Astrocyte of the hippocampus (primary cell): ENCODE results near the gene ACP4.
"Not testable (repeated sequence)": the region's sequence is repeated elsewhere in the genome, so short reads cannot be mapped to it uniquely, and the experiment has no call there.

Source experiments
- DNase-seq: peaks from one replicate; pipeline ENCODE4 v3.0.0; 2011; ENCODE audit warnings: low read depth, low spot score

ACP4 gene

DNA sequence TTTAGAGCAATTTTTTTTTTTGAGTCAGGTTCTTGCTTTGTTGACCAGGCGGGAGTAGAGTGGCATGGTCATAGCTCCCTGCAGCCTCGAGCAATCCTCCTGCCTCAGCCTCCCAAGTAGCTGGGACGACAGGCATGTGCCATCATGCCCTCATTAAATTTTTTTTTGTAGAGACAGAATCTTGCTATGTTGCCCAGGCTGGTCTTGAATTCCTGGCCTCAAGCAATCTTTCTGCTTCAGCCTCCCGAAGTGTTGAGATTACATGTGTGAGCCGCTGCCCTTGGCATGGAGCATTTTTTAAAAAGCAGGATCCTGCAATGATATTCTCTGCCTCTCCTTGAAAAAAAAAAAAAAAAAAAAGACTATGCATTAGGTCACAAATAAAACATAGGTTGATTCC, 14.1 kb upstream of the ACP4 start:
- no peak for DNase-seq

DNA sequence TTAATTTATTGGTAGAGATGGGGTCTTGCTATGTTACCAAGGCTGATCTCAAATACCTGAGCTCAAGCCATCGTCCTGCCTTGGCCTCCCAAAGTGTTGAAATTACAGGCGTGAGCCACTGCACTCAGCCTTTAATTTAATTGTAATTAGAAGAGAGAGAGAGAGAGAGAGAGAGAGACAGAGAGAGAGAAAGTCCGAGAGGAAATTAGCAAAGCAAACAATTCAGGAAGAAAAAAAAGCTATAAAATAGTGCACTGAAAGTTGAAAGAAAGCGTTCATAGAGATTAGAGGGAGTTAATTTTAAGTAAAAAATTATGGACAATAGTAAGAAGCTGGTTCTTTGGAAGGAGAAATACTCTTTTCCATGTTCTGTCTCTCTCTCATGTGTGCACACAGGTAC, 13.0 kb upstream of the ACP4 start:
- DNase-seq: no peak

DNA sequence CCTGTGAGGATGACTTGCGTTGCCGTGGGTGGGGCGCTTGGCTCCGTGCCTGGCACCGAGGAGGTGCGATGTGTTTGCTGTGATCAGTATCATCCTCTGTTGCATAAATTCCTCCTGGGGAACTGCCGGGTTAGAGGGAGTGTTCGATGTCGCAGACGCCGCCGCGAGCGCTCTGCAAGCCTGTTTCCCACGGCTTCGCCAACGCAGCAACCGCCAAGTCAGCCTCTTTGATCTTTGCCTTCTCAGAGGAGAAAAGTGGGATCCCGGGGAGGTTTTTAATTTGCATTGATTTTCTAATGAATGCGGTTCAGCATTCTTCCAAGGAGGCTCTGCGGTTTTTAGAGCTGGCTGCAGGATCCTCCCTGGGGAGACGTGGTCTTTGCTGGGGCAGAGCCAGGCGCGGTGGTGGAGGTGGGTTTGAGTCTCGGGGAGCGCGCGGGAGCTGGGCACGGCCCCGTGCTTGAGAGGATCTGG, 12.3 kb upstream of the ACP4 start:
- DNase-seq: peak; percentile 71

DNA sequence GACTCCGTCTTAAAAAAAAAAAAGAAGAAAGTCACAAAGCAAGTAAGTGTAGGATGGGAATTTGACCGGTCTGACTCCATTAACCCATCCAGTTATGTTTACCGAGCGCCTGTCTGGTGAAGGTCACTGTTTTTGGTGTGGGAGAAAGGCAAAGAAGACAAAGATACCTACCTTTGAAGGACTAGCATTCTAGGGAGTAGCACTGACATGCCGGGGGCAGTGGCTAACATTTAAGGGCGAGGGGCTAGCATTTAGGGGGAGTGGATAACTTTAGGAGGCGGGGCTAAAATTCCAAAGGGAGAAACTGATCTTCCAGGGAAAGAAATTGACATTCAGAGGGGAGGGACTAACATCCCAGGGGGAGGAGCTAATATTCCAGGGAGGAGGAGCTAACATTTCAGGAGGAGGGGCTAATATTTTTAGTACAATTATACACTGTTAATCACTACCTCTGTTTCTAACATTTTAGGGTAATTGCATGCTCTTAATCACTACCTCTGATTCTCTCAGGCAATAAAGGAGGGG, 11.2 kb upstream of the ACP4 start:
- no peak for DNase-seq

DNA sequence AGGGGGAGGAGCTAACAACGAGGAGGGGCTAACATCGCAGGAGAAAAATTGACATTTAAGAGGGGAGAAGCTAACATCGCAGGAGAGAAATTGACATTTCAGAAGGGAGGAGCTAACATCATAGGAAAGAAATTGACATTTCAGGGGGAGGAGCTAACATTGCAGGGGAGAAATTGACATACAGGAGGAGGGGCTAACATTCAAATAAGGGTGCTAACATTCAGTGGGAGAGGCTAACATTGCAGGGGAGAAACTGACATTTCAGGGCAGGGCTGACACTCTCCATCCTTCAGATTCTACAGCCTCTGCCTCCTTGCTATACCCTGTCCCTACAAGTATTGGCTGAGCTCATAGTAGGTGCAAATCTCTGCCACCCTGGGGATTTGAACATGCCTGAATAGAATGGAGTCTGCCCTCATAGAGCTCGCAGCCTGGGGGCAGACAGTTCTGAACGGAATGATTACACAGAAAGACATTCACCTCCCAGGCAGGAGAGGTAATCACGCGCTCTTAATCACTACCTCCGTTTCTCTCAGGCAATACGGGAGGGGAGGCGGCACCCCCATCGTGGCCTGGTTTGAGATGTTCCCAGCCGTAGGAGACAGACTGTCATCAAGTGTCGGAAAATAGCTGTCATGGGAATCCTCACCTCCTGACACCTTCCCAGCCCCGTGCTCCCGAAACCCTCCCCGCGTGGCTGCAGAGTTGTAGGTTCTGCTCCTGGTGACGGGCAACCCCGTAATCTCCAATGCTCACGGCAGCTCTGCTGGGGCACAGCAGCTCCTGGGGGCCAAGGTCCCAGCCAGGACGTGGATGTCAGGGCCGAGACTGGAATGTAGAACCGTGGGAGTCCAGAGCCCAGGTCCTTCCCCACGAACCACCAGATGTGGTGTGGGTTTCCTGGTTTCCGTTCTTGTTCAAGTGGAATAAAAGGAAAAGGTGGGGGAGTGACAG, 10.4 kb upstream of the ACP4 start:
- no peak for DNase-seq

DNA sequence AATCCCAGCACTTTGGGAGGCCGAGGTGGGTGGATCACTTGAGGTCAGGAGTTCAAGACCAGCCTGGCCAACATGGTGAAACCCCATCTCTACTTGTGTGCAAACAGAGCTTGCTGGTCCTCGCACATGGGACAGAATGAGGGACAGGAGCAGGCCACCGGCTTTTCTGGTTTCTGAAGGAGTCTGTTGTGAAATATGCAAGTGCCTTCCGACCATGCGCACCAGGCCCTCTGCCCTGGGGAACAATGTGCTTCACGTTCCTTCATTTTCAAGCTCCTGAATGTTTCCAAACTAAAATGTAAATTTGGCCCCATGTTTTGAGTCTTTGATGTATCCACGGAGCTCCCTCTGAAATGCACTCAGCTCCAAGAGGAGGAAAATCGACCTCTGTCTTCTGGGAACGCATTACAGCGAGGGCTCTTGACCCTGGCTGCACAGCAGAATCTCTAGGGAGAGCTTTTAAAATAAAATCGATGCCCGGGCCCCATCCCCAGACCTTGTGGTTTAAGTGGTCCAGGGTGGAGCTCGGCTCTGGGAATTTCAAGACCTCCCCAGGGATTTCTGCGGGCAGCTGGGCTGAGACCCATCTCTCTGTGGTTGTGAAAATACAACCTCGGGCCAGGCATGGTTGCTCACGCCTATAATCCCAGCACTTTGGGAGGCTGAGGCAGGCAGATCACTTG, 9.3 kb upstream of the ACP4 start:
- peak; percentile 46 for DNase-seq

DNA sequence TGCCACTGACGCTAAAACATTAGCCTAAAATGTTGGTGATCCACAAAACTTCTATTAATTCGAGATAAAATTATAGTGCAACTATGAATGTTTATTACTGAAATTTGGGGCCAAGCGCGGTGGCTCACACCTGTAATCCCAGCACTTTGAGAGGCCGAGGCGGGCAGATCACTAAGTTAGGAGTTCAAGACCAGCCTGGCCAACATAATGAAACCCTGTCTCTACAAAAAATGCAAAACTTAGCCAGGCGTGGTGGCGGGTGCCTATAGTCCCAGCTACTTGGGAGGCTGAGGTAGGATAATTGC, 6.4 kb upstream of the ACP4 start:
- not testable (repeated sequence) for DNase-seq

DNA sequence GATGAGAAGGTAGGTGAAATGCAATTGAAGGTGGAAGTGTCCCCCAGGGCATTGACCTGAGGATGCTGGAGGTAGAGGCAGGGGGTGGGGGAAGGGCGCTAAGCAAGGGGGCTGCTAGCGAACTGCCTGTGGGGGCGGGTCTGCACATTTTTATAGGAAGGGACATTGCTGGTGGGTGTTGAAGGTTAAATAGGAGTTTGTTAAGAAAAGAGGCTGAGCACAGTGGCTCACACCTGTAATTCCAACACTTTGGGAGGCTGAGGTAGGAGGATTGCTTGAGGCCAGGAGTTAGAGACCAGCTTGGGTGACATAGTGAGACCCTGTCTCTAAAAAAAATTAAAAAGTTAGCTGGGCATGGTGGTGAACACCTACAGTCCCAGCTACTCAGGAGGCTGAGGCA, 5.5 kb upstream of the ACP4 start:
- DNase-seq: no peak

DNA sequence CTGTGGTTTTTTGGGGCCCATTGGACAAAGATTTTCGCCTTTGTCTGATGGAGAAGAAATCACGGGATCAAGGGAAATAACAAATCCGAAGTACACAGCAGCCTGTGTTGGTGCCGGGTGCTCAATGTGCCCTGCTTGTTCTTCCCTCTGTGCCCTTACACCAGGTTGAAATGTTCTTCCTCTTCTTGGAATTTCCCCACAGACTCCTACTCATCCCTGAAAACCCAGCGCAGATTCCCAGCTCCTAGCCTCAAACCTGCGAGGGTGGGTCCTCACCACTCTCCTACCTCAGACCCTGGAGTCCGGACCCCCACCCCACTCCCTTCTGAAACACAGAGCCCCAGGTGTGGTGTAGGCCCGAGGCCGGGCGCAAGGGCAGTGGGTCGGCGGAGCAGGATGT, 4.9 kb upstream of the ACP4 start:
- DNase-seq: no peak

DNA sequence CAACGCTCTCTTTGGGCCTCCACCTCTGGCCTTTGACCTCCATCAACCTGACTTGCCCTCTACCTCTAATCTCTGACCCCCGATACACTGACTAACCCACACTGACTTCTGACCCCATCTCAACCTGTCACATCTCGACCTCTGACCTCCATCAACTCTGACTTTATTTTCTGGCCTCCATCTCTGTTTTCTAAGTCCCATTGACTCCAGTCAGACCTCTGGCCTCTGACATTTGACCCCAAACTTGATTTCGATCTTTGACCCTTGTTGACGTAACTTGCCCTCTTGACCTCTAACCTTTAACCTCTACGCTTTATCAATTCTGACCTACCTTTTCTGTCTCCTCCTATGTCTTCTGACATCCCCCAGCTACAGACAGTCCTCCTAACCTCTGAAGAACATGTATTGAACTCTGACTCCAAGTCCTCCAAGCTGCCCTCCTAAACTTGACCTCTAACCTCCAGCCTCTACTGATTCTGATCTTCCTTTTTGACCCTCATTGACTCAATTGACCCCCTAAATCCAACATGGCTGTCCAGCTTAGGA, 780 bp downstream of the ACP4 start:
- DNase-seq: no peak

DNA sequence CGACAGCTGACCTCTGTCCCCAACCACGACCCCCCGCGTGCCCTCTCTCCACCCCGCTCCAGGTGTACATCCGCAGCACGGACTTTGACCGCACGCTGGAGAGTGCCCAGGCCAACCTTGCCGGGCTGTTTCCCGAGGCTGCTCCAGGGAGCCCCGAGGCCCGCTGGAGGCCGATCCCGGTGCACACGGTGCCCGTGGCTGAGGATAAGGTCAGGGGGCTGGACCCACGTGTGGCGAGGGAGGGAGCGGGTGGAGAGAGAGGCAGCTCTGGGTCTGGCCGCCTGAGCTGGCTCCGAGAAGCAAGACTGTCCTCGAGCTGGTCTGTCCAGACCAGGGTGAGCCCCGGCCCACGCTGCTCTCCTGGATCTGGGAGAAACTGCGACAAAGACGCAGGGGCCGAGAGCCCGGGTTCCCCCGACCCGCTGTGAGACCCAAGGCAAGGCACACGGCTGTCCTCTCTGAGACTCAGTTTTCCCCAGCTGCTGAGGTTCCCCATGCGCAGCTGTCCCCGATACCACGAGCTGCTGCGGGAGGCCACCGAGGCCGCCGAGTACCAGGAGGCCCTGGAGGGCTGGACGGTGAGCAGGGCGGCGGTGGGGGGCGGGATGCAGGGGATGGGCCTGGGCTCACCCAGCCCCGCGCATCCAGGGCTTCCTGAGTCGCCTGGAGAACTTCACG, 1.5 kb downstream of the ACP4 start:
- DNase-seq: no peak

DNA sequence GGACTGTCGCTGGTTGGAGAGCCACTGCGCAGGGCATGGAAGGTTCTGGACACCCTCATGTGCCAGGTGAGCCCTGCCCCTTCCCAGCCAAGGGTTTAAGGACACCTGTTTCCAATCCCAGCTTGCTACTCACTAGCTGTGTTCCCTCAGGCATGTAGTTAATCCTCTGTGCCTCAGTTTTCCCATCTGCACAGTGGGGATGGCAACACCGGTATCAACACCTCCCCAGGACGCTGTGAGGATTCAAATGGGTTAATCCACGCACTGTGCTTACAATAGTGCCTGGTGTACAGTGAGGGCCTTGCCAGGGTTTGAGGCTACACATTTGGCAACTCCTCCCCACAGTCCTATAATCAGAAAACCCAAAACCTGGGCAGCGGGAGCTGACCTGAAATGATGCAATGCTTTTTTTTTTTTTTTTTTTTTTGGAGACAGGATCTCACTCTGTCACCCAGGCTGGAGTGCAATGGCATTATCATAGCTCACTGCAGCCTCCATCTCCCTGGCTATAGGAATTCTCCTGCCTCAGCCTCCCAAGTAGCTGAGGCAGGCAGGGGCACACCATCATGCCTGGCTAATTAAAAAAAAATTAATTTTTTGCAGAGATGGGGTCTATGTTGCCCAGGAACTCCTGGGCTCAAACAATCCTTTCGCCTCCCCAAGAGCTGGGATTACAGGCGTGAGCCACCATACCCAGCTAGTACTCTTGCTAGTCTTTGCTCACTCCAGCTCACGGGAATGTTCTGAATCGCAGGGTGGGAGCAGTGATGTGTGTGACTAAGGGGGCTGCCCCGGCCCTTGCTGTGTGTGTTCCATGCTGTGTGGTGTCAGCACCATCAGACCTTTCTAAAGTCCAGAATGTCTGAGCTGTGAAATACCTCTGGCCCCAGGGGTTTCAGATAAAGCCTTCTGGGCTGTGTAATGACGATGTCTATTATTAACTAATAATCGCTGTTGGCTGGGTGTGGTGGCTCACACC, 2.3 kb downstream of the ACP4 start:
- DNase-seq: no peak

DNA sequence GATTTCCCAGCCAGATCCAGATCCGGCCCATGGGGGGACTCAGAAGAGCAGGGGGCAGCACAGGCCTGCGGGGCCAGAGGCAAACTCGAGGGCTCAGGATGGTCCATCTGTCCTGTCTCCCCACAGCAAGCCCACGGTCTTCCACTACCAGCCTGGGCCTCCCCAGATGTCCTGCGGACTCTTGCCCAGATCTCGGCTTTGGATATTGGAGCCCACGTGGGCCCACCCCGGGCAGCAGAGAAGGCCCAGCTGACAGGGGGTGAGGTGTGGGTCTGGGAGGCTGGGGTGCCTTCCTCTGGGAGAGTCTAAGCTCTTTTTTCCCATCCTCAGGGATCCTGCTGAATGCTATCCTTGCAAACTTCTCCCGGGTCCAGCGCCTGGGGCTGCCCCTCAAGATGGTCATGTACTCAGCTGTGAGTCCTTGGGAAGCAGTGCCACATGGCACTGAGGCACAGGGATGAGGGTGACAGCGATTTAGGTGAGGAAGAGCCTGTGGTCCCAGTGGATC, 3.4 kb downstream of the ACP4 start:
- DNase-seq: no peak

DNA sequence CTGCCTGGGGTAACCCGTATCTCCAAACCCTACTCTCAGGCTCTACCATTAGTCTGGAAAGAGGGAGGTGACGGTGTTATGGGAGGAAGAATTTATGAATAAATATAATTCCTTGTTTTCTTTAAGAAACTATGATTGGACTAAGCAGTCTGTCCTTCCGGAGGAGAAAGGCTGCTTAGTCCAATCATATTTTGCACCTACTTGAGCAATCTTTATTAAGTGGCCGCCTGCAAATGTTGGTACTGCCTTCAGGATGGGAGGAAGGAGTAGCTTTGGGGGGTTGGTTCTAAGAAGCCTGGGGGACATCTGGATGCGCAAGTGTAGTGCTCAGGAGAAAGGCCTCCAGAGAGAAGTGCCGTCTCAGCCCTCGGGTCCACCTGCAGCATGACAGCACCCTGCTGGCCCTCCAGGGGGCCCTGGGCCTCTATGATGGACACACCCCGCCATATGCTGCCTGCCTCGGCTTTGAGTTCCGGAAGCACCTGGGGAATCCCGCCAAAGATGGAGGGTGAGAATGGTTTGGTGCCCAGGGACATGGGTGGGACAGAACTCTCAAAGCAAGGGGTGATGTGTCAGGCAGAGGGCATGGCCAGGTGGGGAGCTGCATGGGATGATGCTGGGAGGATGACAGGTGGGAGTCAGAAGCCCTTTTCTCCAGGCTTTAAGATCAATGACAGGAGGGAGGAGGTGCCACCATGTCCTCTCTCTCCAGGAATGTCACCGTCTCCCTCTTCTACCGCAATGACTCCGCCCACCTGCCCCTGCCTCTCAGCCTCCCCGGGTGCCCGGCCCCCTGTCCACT, 4.1 kb downstream of the ACP4 start:
- no peak for DNase-seq

DNA sequence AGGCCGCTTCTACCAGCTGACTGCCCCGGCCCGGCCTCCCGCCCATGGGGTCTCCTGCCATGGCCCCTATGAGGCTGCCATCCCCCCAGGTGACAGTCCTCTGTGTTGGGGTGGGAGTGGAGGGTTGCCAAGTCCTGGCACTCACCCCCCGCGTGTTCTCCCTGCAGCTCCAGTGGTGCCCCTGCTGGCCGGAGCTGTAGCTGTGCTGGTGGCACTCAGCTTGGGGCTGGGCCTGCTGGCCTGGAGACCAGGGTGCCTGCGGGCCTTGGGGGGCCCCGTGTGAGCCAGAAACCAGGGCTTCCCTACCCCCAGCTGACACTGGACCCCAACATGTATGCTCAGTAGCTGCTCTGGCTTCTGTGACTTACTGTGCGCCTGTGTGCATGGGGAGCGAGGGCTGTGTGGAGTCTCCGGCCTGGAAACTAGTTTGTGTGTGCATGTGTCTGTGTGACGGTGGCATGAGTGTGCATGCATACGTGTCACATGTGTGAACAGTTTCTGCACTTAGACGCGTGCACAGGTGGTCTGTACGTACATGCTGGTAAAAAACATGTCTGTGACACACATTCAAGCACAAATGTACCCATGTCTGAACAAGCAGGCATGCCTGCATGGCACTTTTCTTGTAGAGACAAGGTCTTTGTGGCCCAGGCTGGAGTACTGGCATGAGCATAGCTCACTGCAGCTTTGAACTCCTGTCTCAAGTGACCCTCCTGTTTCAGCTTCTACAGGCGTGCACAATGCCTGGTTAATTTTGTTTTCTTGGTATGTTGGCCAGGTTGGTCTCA, 4.9 kb downstream of the ACP4 start:
- DNase-seq: no peak

DNA sequence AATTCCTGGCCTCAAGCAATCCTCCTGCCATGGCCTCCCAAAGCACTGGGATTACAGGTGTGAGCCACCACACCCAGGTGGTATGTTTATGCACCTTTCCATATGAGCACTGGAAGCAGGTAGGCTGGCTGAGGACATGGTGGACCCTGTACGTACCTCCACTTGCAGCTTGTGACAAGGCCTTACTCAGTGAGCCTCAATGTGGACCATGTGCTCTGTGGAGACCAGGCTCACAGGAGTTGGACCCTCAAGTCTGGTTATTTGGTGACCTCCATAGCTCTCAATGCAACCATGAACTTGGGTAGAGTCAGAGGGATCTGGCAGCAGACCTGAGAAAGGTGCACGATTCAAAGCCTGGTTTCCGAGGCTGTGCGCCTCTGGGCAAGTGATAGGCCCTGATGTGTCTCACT, 5.5 kb downstream of the ACP4 start:
- DNase-seq: no peak

DNA sequence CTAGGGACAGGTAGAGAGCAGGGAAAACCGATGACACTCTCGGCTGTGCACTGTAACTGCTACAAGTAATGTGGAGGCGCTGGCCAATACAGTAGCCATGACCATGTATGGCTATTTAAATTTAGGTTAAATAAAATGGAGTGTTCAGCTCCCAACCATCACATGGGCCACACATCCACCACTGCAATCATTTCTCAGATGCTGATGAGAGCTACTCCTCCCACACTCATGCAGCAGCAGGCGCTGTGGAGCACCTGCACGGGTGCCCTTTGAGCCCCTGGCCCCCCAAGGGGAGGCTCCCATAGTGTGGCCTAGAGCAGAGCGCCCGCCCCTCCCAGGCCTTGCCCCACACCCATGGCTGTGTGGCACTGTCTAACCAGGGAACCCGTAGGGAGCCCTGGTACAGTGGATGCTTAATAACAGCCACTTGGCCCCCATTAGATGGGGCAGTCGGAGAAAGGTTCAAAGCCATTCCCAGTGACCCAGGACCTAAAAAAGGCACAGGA, 6.0 kb downstream of the ACP4 start:
- DNase-seq: no peak

DNA sequence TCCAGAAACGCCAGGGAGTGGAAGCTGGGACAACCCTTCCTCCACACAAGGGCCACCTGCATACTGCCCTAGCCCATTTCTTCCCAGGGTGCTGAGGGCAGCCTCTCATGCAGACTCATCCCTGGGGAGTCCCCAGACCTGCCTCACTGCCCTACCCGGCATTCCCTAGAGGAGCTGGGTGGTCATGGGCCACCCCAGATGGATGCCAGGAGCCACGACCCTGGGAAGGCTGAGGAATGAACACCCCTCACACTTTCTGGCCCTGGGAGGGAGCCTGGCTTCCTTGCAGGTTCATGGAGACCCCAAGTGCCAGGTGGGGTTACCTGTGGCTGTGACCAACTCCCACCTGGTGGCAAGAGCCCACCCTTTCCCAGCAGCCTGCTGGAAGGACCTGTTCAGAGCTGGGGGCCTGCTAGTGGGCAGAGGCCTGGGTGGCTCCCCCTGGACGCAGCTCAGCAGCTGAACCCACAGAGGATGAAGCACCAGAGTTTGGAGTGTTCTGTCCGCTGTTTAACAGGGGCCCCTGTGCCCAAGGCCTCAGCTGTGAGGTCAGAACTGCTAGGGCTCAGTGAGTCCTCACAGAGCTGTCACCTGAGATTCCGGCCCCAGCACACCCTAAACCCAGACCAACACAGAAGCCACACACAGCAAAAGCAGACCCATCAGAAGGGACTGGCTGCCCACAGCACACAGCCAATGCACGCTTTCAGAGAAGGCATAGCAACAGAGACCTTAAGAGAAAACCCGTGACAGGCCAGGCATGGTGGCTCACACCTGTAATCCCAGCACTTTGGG, 6.6 kb downstream of the ACP4 start:
- DNase-seq: no peak
